ENCODE data around the gene TUBB2A.

- TF ChIP-seq CTCF (IDR thresholded peaks at IDR 0.05) (no peak), POLR2A (IDR thresholded peaks at IDR 0.05) (no peak)
These were observed 49.1 kb upstream of the TUBB2A start for GRCh38 chr6:3206339-3207015.

Measured in lower leg skin (tissue), 3 donors.